ENCODE data around the gene CMTM8.

The CMTM8 gene

DNA sequence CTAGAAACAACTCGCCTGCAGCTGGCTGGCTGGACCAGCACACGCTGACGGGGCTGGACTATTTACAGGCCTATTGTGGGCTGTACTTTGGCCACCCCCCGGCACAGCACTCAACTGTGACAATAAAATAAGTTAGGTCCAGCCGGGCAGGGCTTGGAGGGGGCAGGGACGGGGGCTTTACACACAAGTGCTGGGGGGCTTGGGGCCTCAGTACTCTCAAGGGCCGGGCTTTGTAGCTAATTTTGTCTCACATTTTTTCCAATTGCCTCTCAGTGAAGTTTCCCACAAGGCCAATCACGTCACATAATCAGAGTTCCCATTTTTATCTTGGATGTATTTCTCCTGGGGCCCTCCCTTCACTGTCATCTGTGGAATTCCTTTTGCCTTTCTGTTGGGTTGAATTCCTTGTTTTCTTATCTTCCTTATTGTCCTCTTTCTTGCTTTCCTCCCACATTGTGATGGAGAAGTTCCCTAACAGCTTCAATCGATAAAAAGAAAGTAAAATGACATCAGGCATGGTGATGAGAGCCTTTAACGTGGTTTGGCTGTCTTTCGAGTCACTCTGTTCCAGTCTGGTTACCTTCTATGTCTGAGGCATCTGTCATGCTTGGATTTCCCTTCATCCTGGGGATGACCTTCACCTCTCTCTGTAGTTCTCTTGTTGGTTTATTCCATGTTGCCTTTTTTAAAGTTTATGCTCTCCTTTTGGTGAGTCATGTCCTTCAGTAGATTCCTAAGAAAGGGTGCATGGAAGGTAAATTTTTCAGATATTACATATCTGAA is 109.1 kb downstream of the CMTM8 start:
- Histone ChIP-seq H3K9me2 (replicated peaks; ENCODE audit: control insufficient read depth, low read length) (no peaks in the 10 kb centered on the region), H4K20me1 (ENCODE audit: control insufficient read depth, insufficient read depth, low read depth, low read length) (no peaks in the 10 kb centered on the region), H3K79me2 (ENCODE audit: control insufficient read depth, low read length) (no peaks in the 10 kb centered on the region), H3K4me2 (ENCODE audit: low read length) (no peak overlapping the region), H3F3A (ENCODE audit: control insufficient read depth, insufficient read depth) (no peaks in the 10 kb centered on the region), H3K27ac (ENCODE audit: low read depth, low read length) (no peak overlapping the region), H3K36me3 (ENCODE audit: control insufficient read depth, low read length) (no peaks in the 10 kb centered on the region), H3K27me3 (ENCODE audit: control insufficient read depth, low read length) (peaks cover 4% of the 10 kb centered on the region; the same call in 1 of the 2 replicates), H3K9me3 (ENCODE audit: control insufficient read depth, insufficient read depth, low read length) (no peaks in the 10 kb centered on the region), H3K4me1 (ENCODE audit: control insufficient read depth, low read length) (no peaks in the 10 kb centered on the region), H3K4me3 (ENCODE audit: low read length) (no peak overlapping the region)
- TF ChIP-seq, protein P1, sequence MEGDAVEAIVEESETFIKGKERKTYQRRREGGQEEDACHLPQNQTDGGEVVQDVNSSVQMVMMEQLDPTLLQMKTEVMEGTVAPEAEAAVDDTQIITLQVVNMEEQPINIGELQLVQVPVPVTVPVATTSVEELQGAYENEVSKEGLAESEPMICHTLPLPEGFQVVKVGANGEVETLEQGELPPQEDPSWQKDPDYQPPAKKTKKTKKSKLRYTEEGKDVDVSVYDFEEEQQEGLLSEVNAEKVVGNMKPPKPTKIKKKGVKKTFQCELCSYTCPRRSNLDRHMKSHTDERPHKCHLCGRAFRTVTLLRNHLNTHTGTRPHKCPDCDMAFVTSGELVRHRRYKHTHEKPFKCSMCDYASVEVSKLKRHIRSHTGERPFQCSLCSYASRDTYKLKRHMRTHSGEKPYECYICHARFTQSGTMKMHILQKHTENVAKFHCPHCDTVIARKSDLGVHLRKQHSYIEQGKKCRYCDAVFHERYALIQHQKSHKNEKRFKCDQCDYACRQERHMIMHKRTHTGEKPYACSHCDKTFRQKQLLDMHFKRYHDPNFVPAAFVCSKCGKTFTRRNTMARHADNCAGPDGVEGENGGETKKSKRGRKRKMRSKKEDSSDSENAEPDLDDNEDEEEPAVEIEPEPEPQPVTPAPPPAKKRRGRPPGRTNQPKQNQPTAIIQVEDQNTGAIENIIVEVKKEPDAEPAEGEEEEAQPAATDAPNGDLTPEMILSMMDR (IDR thresholded peaks at IDR 0.05; ENCODE audit: low read depth, low read length, poor library complexity, severe bottlenecking) = no peak

DNA sequence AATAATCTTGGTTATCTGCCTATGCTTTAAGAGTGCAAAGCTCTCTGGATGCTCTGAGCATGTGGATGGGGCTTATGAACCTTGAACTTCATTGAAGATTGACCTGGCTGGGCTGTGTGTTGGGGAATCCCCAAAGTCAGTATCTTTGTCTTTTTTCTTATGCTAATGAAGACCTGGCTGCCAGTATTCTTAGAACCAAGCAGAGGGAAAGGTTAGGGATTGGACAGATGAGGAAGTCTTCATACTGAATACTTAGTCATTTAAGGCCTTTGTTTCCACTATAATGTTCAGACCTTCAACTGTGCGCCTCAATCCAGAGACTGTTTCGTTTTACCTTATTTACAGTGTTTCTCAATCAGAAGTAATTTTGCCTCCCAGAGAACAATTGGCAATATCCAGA is 110.7 kb downstream of the CMTM8 start:
- Histone ChIP-seq H3K9me3 (ENCODE audit: control insufficient read depth, insufficient read depth, low read length) (no peaks in the 10 kb centered on the region), H3K79me2 (ENCODE audit: control insufficient read depth, low read length) (no peaks in the 10 kb centered on the region), H4K20me1 (ENCODE audit: control insufficient read depth, insufficient read depth, low read depth, low read length) (no peaks in the 10 kb centered on the region), H3F3A (ENCODE audit: control insufficient read depth, insufficient read depth) (no peaks in the 10 kb centered on the region), H3K36me3 (ENCODE audit: control insufficient read depth, low read length) (no peaks in the 10 kb centered on the region), H3K9me2 (replicated peaks; ENCODE audit: control insufficient read depth, low read length) (no peaks in the 10 kb centered on the region), H3K4me2 (ENCODE audit: low read length) (no peak overlapping the region), H3K4me1 (ENCODE audit: control insufficient read depth, low read length) (no peaks in the 10 kb centered on the region), H3K27ac (ENCODE audit: low read depth, low read length) (no peak overlapping the region), H3K4me3 (ENCODE audit: low read length) (no peak overlapping the region), H3K27me3 (ENCODE audit: control insufficient read depth, low read length) (peaks cover 3% of the 10 kb centered on the region; the same call in 1 of the 2 replicates)
- no peak for TF ChIP-seq EZH2phosphoT487 (IDR thresholded peaks at IDR 0.05; ENCODE audit: borderline replicate concordance, low read length)
- TF ChIP-seq, protein P1 (IDR thresholded peaks at IDR 0.05; ENCODE audit: low read depth, low read length, poor library complexity, severe bottlenecking) = no peak

DNA sequence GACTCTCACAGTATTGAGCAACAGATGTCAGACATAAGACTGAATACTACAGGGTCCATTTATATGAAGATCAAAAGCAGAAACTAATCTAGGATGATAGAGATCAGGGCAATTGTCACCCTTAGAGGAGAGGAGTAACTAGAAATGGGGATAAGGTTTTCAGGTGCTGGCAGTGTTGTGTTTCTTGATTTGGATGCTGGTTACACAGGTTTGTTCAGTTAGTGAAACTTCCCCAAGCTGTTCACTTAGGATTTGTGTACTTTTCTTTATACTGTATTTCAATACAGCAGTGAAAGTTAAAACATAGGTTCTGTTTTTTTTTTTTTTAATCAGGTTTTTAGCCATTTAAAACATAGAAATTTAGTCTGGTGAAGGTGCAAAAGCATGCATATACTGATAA is 114.1 kb downstream of the CMTM8 start:
- H3K27ac ChIP-seq (ENCODE audit: low read depth, low read length) = no peak overlapping the region
- H3K9me2 ChIP-seq (replicated peaks; ENCODE audit: control insufficient read depth, low read length) = no peaks in the 10 kb centered on the region
- TF ChIP-seq EZH2phosphoT487 (IDR thresholded peaks at IDR 0.05; ENCODE audit: borderline replicate concordance, low read length) = no peak
- TF ChIP-seq, protein P1 (IDR thresholded peaks at IDR 0.05; ENCODE audit: low read depth, low read length, poor library complexity, severe bottlenecking) = no peak
- H3K4me2 ChIP-seq (ENCODE audit: low read length) = no peak overlapping the region
- H3K27me3 ChIP-seq (ENCODE audit: control insufficient read depth, low read length) = peaks cover 10% of the 10 kb centered on the region
- no peak overlapping the region for H3K4me3 ChIP-seq (ENCODE audit: low read length)
- no peaks in the 10 kb centered on the region for H3K36me3 ChIP-seq (ENCODE audit: control insufficient read depth, low read length)
- H3F3A ChIP-seq (ENCODE audit: control insufficient read depth, insufficient read depth) = no peaks in the 10 kb centered on the region
- no peaks in the 10 kb centered on the region for H3K4me1 ChIP-seq (ENCODE audit: control insufficient read depth, low read length)
- no peaks in the 10 kb centered on the region for H4K20me1 ChIP-seq (ENCODE audit: control insufficient read depth, insufficient read depth, low read depth, low read length)
- no peaks in the 10 kb centered on the region for H3K9me3 ChIP-seq (ENCODE audit: control insufficient read depth, insufficient read depth, low read length)
- H3K79me2 ChIP-seq (ENCODE audit: control insufficient read depth, low read length) = no peaks in the 10 kb centered on the region
